ENCODE measurements around the gene PLA2G12B. TPM values are rescaled to one million over a fixed set of nuclear protein-coding genes. Genes with fewer than 3 reads are reported as not detected.

PLA2G12B gene
- total RNA-seq (2014; rRNA removed; shearing (Covaris generic)) (not detected in 2 replicates), polyA plus RNA-seq (2016; fragmentation: Nextera tagmentation; extraction: Ambion mirVana) (not detected in 2 replicates)
- long read RNA-seq = 0 reads

- H2AFZ ChIP-seq = peak within 1 kb of the TSS; percentile 92
These were observed at the start of gene PLA2G12B for GRCh38 chr10:72954596-72955554. Gene PLA2G12B, minus strand, starts transcription at chr10:72954806. Its CDS starts 121 bp downstream, at chr10:72954685.

More at GRCh38 chr10:72954596-72955554, at the start of gene PLA2G12B:
- Histone ChIP-seq H4K20me1 (replicated peaks; ENCODE audit: insufficient read depth) (no peaks in the 10 kb centered on the region), H3K4me1 (ENCODE audit: insufficient read depth) (peaks cover 22% of the 10 kb centered on the region), H3K27me3 (ENCODE audit: insufficient read depth) (no peaks in the 10 kb centered on the region), H3K4me3 (no peak within 1 kb of the TSS), H3K9me2 (ENCODE audit: insufficient read depth) (no peaks in the 10 kb centered on the region), H3K36me3 (ENCODE audit: insufficient read depth) (no peaks in the 10 kb centered on the region), H3K4me2 (peak within 1 kb of the TSS; percentile 30; the same call in 1 of the 2 replicates), H3F3A (replicated peaks; ENCODE audit: low read depth) (no peaks in the 10 kb centered on the region), H3K79me2 (replicated peaks; ENCODE audit: insufficient read depth) (no peaks in the 10 kb centered on the region), H3K27ac (ENCODE audit: low read depth) (no peak within 1 kb of the TSS)
- DNase-seq (ENCODE audit: low spot score) (no peak), ATAC-seq (peak; percentile 32)
- H3K4me1 Mint-ChIP-seq = peaks cover 29% of the 10 kb centered on the region
- TF ChIP-seq ZNF462 (CRISPR knock-in tag; IDR thresholded peaks at IDR 0.05) = no peak
- no peak for TF ChIP-seq CREB1 (CRISPR knock-in tag; IDR thresholded peaks at IDR 0.05; ENCODE audit: low read depth)
- TF ChIP-seq STAT1 (IDR thresholded peaks at IDR 0.05; ENCODE audit: unreplicated experiment) = no peak
- TF ChIP-seq CTCF (conservative IDR thresholded peaks at IDR 0.05; ENCODE audit: low read depth in 2 of 2) = no peak
- TF ChIP-seq JUNB (IDR thresholded peaks at IDR 0.05; ENCODE audit: unreplicated experiment) = no peak
- no peak for TF ChIP-seq POLR2AphosphoS5 (IDR thresholded peaks at IDR 0.05; ENCODE audit: low read depth)
- TF ChIP-seq EZH2 (IDR thresholded peaks at IDR 0.05; ENCODE audit: low read depth, unreplicated experiment) = no peak
- TF ChIP-seq NANOG (IDR thresholded peaks at IDR 0.05; ENCODE audit: borderline replicate concordance) = no peak
- TF ChIP-seq ZNF331 (CRISPR knock-in tag; IDR thresholded peaks at IDR 0.05; ENCODE audit: low read depth) = no peak
- H3K4me3 Mint-ChIP-seq = no peak within 1 kb of the TSS
- H3K27me3 Mint-ChIP-seq (ENCODE audit: insufficient read depth, low read depth, poor library complexity) = peaks cover 5% of the 10 kb centered on the region
- no peaks in the 10 kb centered on the region for H3K9me3 Mint-ChIP-seq
- H3K36me3 Mint-ChIP-seq (ENCODE audit: low read depth) = no peaks in the 10 kb centered on the region
- H3K27ac Mint-ChIP-seq = peak within 1 kb of the TSS; percentile 32; the same call in 1 of the 2 replicates
